Lung (tissue), 12 donors: ENCODE measurements around the gene LYZL2. TPM values are rescaled to one million over a fixed set of nuclear protein-coding genes. Genes with fewer than 3 reads are reported as not detected.
"Not testable (repeated sequence)": the region's sequence is repeated elsewhere in the genome, so short reads cannot be mapped to it uniquely, and the experiment has no call there.

Experiments
- ATAC-seq: fragments of 200-7000 bp; cut with Tn5 transposase; one replicate; pipeline ENCODE4 v1.9.1; 2020; ENCODE audit warnings: moderate number of reproducible peaks; ENCODE audit not compliant: insufficient read depth, low FRiP score
- DNase-seq, 3 donors: peaks; one replicate each; pipeline ENCODE4 v3.0.0-alpha.2; 2013 to 2017
- H3K27ac ChIP-seq, 2 donors: one replicate each; pipeline ENCODE4 v1.5.1; 2013; ENCODE audit warnings: mild to moderate bottlenecking in 2 of 2, moderate library complexity in 2 of 2, control low read depth in 1 of 2, inconsistent platforms in 1 of 2, low read depth in 1 of 2, low read length in 1 of 2
- H3K27me3 ChIP-seq, 3 donors: one replicate each; pipeline ENCODE4 v1.5.1; 2013; ENCODE audit warnings: low read length in 2 of 3; ENCODE audit not compliant: control insufficient read depth in 3 of 3, insufficient read depth in 3 of 3
- H3K36me3 ChIP-seq, 4 donors: one replicate each; pipeline ENCODE4 v1.5.1; 2013; ENCODE audit warnings: low read length in 4 of 4, mild to moderate bottlenecking in 1 of 4, moderate library complexity in 1 of 4; ENCODE audit not compliant: control insufficient read depth in 4 of 4, insufficient read depth in 4 of 4
- H3K4me1 ChIP-seq, 5 donors: one replicate each; pipeline ENCODE4 v1.5.1; 2013; ENCODE audit warnings: low read length in 5 of 5, mild to moderate bottlenecking in 2 of 5, moderate library complexity in 1 of 5; ENCODE audit not compliant: control insufficient read depth in 5 of 5, insufficient read depth in 5 of 5
- H3K4me3 ChIP-seq: one replicate; pipeline ENCODE4 v1.5.1; 2013; ENCODE audit warnings: mild to moderate bottlenecking, control low read depth, moderate library complexity
- H3K9ac ChIP-seq, 2 donors: one replicate each; pipeline ENCODE4 v1.5.1; 2013; ENCODE audit warnings: low read length in 2 of 2, control low read depth in 1 of 2; ENCODE audit not compliant: insufficient read depth in 1 of 2
- H3K9me3 ChIP-seq, 4 donors: one replicate each; pipeline ENCODE4 v1.5.1; 2013; ENCODE audit warnings: low read length in 3 of 4, mild to moderate bottlenecking in 1 of 4, moderate library complexity in 1 of 4; ENCODE audit not compliant: control insufficient read depth in 4 of 4, insufficient read depth in 3 of 4
- CTCF ChIP-seq: IDR thresholded peaks from 2 replicates; pipeline ENCODE4 v1.5.1; 2012; ENCODE audit warnings: mild to moderate bottlenecking; ENCODE audit errors: control extremely low read depth, extremely low read depth
- WGBS, 2 donors: extraction: QIAGEN DNeasy Blood & Tissue Kit; methylation state at CpG; one replicate each; pipeline ENCODE4 v1.1.7; 2013; 5-methylcytosine and 5-hydroxymethylcytosine counted together
- polyA plus RNA-seq, 2 donors: library from polyadenylated mRNA; stranded (reverse); fragments of 200-250 nt; gene quantifications; one replicate each; pipeline ENCODE4 v1.2.1, GENCODE V29; 2013
- total RNA-seq, 2 donors: library from RNA; depleted of rRNA in 1 of 2; stranded (reverse); fragments of >200 nt in 1 of 2; gene quantifications; one replicate each; pipeline ENCODE4 v1.2.1, GENCODE V29; 2014 to 2021
- donor health status: control.
- donor health status: control.
- donor health status: Bipolar disorder and iron deficiency.
- donor health status: healthy.
- donor health status: DM: yes; HTN: yes; CAD: no.

The LYZL2 gene
- total and polyA plus RNA-seq, 4 donors = not detected

GRCh38 chr10:30674796-30675195 is 45.2 kb upstream of the LYZL2 start:
- Histone ChIP-seq H3K36me3 (no peaks in the 10 kb centered on the region), H3K9ac (no peak overlapping the region), H3K27me3 (no peaks in the 10 kb centered on the region), H3K4me3 (no peak overlapping the region), H3K27ac (no peak overlapping the region), H3K4me1 (peaks cover 0 to 1% (median 0%) of the 10 kb centered on the region in 5 donors), H3K9me3 (peaks cover 0 to 1% (median 0%) of the 10 kb centered on the region in 4 donors)
- ATAC-seq = no peak
- 72 to 85% methylated on average over 6 of the region's 6 CpGs for WGBS, 2 donors
- no peak for TF ChIP-seq CTCF
- DNase-seq = no peak

GRCh38 chr10:30673262-30673661 is 43.7 kb upstream of the LYZL2 start:
- 88 to 96% methylated on average over 4 to 9 of the region's 13 CpGs for WGBS, 2 donors
- not testable (repeated sequence) for ATAC-seq

GRCh38 chr10:30672338-30672737 is 42.8 kb upstream of the LYZL2 start:
- H3K4me3 ChIP-seq, DNase-seq, H3K9me3 ChIP-seq, H3K36me3 ChIP-seq, ATAC-seq, H3K27me3 ChIP-seq, H3K27ac ChIP-seq, H3K4me1 ChIP-seq, H3K9ac ChIP-seq: not testable (repeated sequence)
- WGBS, 2 donors = 89 to 93% methylated on average over 4 of the region's 4 CpGs

More at GRCh38 chr10:30673262-30673661, 43.7 kb upstream of the LYZL2 start:
- H3K9me3 ChIP-seq, H3K27me3 ChIP-seq, H3K36me3 ChIP-seq, H3K4me3 ChIP-seq, H3K9ac ChIP-seq, H3K27ac ChIP-seq, DNase-seq, H3K4me1 ChIP-seq: not testable (repeated sequence)

GRCh38 chr10:30671026-30671616 is 41.6 kb upstream of the LYZL2 start:
- no peaks in the 10 kb centered on the region for H3K9me3 ChIP-seq
- WGBS, 2 donors = 36 to 38% methylated on average over 11 of the region's 11 CpGs
- peak; percentile 51 to 88 (median 81) for DNase-seq

GRCh38 chr10:30667982-30668381 is 38.4 kb upstream of the LYZL2 start:
- not testable (repeated sequence) for ATAC-seq, H3K9ac ChIP-seq, DNase-seq, H3K36me3 ChIP-seq, H3K4me3 ChIP-seq, H3K4me1 ChIP-seq, H3K9me3 ChIP-seq, H3K27me3 ChIP-seq, H3K27ac ChIP-seq
- 60 to 61% methylated on average over 11 of the region's 11 CpGs for WGBS, 2 donors

More at GRCh38 chr10:30671026-30671616, 41.6 kb upstream of the LYZL2 start:
- peak; percentile 65 for TF ChIP-seq CTCF
- Histone ChIP-seq H3K4me1 (peaks cover 0 to 1% (median 0%) of the 10 kb centered on the region in 5 donors), H3K27me3 (no peaks in the 10 kb centered on the region), H3K4me3 (no peak overlapping the region), H3K27ac (no peak overlapping the region), H3K36me3 (no peaks in the 10 kb centered on the region), H3K9ac (peak overlapping the region in 1 of 2 donors; percentile 59)
- no peak for ATAC-seq

GRCh38 chr10:30663403-30663802 is 33.9 kb upstream of the LYZL2 start:
- H3K27me3 ChIP-seq, DNase-seq, H3K27ac ChIP-seq, H3K9me3 ChIP-seq, H3K4me3 ChIP-seq, H3K4me1 ChIP-seq, ATAC-seq, H3K9ac ChIP-seq, H3K36me3 ChIP-seq: not testable (repeated sequence)
- WGBS, 2 donors = 55 to 62% methylated on average over 5 of the region's 7 CpGs
